Measurements from ENCODE around the gene FMN1.

Gene FMN1

GRCh38 chr15:33201491-33202231 lies 7.1 kb upstream of the FMN1 start:
- DNase-seq (ENCODE audit: low read depth), result peak; percentile 24

- peak; percentile 16 for DNase-seq (ENCODE audit: low read depth)
These were observed 6.4 kb upstream of the FMN1 start for GRCh38 chr15:33200903-33201302.

GRCh38 chr15:33200444-33200843 lies 5.9 kb upstream of the FMN1 start:
- no peak for DNase-seq (ENCODE audit: low read depth)

DNA sequence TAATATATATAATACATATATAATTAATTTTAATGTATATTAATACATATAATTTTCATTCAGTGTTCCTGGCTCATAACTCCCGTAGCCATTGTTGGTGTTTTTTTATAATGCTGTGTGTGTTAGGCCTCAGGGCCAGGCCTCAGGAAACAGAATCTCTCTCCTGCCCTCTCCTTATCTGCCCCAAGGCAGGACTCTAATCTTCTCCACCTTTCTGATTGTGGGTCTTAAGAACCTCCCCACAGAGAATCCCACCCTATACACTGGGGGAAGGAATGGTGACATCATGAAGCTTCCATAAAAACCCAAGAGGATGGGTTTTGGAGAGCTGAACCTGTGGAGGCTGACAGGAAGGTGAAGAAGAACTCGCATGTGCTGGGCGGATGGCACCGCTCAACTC lies 4.0 kb upstream of the FMN1 start:
- no peak for DNase-seq (ENCODE audit: low read depth)

DNA sequence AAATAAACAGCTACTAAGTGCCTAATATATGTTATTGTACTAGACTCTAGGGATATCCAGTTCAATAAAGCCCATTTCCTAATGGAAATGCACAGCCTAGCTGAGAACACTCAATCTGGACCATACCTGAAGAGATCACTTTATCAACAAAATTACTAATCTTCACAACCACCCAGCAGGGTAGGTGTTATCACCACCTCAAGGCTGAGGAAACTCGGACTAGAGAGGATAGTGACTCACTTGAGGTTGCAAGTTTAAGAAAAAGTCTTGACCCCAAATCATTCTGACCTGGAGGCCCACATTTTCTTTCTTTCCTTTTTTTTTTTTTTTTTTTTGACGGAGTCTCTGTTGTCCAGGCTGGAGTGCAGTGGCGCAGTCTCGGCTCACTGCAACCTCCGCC lies 3.1 kb upstream of the FMN1 start:
- DNase-seq (ENCODE audit: low read depth), result no peak

- no peak for DNase-seq (ENCODE audit: low read depth)
These were observed 277 bp downstream of the FMN1 start for GRCh38 chr15:33194237-33194636.

- no peak for DNase-seq (ENCODE audit: low read depth)
These were observed 2.9 kb downstream of the FMN1 start for GRCh38 chr15:33191591-33191990.

GRCh38 chr15:33190539-33190938 lies 4.0 kb downstream of the FMN1 start:
- no peak for DNase-seq (ENCODE audit: low read depth)

- no peak for DNase-seq (ENCODE audit: low read depth)
These were observed 5.8 kb downstream of the FMN1 start for GRCh38 chr15:33188641-33189257.

DNA sequence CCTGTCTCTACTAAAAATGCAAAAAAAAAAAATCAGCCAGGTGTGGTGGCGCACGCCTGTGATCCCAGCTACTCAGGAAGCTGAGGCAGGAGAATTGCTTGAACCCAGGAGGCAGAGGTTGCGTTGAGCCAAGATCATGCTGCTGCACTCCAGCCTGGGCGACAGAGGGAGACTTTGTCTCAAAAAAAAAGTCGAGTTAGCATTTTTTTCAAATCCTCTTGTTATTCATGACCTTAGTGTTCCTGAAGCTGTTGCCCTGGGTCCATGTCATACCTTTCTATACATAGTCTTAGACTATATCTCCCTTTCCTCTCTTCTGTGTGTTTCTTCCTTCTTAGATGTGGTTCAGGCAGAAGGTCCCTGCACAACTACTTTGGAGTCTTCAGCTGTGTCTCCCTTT lies 6.4 kb downstream of the FMN1 start:
- DNase-seq (ENCODE audit: low read depth), result no peak

DNA sequence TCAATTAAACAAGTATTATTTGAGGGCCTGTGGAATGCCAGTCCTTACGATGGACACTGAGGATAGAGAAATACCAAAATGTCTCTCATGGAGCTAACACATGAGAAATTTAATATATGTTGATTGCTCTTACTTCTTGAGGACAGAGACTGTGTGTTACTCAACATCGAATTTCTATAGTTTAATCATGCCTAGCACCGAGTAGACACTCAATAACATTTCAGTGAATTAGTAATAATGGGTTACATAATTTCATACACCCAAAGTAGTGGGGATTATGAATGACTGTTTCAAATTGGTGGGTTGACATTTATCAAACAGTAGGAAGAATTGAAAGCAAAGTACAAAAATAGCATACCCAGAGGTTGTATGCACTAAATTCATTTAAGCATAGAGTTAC lies 11.2 kb downstream of the FMN1 start:
- DNase-seq (ENCODE audit: low read depth), result no peak

- DNase-seq (ENCODE audit: low read depth), result no peak
These were observed 11.6 kb downstream of the FMN1 start for GRCh38 chr15:33182926-33183325.

GRCh38 chr15:33182278-33182905 lies 12.1 kb downstream of the FMN1 start:
- no peak for DNase-seq (ENCODE audit: low read depth)

DNA sequence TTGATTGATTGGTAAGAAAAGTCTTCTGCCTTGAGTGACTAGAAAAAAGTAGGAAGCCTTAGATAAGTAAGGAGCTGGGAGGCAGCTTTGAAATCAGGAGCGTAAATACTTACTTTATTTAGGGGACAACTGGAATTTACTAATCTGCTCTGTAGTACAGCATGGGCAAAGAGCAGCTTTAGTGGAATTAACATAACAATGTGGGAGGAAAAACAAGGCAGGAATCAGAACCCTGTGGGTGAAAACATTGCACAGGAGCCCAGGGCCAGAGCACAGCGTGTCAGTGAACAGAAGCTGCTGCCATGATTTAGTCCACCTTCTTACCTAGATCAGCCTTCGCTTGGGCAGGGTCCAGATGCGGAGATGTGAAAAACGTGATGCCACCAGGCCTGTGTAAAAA lies 14.6 kb downstream of the FMN1 start:
- no peak for DNase-seq (ENCODE audit: low read depth)

GRCh38 chr15:33171202-33171601 lies 23.3 kb downstream of the FMN1 start:
- no peak for DNase-seq (ENCODE audit: low read depth)

GRCh38 chr15:33169625-33170024 lies 24.9 kb downstream of the FMN1 start:
- DNase-seq (ENCODE audit: low read depth), result no peak

DNA sequence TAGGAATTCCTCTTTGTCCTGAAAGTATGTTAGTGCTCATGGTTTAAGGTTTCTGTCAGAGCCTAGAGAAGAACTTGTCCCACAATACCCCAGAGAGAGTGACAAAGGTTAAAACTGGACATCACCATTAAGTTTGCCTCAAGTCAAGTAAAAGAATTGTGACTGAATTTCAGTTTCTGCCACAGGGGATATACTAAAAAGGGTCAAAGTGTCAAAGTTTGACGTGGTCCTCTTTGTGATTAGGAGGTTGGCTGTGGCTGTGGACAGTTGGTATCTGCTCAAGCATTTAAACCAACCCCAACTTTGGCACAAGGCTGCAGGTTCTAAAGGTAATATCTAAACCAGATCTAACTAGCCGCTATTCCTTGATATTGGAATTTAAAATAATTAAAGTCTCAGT lies 26.1 kb downstream of the FMN1 start:
- DNase-seq (ENCODE audit: low read depth), result no peak

DNA sequence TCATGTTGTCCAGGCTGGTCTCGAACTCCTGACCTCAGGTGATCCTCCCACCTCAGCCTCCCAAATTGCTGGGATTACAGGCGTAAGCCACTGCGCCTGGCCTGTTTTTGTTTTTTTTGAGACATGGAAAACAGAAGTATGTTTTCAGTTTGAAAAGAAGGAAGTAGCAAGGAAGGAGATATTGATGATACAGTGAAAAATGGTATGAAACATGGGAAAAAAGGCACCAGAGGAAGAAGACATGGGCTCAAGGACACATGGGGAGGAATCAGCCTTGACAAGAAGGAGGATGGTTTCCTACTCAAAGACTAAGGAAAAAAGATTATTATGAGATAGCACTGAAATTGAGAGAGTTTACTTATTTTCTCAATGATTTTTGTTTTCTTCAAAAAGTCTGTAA lies 30.7 kb downstream of the FMN1 start:
- no peak for DNase-seq (ENCODE audit: low read depth)

GRCh38 chr15:33161209-33161608 lies 33.3 kb downstream of the FMN1 start:
- no peak for DNase-seq (ENCODE audit: low read depth)

GRCh38 chr15:33160581-33161165 lies 33.8 kb downstream of the FMN1 start:
- no peak for DNase-seq (ENCODE audit: low read depth)

DNA sequence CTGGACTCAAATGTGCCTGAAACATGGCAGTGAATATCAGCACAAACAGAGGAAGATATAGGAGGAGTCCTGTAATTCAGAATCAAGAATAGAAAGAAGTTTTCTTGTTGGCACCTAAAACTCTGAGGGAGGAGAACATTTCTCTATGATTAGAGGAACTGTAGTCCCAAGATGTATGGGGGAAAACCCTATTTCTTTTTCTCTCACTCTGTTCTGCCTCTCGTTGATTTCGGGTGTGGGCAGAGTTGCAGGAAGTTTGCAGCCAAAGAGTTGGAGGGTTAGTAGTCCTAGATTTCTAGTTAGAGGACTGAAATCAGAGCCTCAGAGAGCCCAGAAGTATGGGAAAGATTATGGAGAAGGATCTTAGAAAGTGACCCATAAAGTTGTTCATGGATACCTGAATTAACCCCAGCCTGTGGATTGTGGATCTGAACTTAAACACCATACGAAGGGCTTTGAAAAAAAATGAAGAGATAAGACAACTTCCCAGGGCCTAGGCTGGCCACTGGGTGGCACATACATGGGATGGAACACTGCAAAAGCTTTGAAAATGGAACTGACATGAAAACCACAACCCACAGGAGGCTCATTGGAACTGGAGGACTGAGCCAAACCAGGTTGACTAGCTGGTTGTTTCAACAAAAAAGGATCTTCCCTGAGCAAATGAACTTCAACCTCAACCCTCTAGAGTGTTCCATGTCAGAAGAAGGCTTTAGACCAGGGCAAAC lies 34.6 kb downstream of the FMN1 start:
- no peak for DNase-seq (ENCODE audit: low read depth)

- DNase-seq (ENCODE audit: low read depth), result no peak
These were observed 36.1 kb downstream of the FMN1 start for GRCh38 chr15:33158366-33158765.
